Measurements from ENCODE around the gene FMNL1. TPM values are rescaled to one million over a fixed set of nuclear protein-coding genes. Genes with fewer than 3 reads are reported as not detected.

Gene FMNL1
- total RNA-seq, 1 donor from 2014 or later: 1.1 TPM

DNA sequence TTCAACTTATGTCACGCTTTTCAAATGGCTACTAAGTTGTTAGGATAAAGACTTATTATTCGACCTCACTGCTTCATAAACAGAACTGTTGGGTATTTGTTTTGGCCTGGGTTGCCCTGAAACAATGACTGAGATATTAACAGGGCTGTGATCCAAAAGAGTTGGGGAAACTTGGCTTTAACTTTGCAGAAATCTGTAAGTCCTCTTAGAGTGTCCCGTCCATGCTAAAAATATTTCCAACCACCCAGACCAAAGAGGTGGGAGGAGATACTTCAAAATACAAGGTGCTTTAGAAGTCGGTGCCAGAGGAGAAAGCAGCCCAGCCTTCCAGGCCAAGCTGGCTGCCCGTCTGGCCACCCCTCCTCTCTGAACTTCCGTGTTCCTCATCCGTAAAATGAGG is 56.3 kb downstream of the FMNL1 start:
- DNase-seq (ENCODE audit: low read depth, low spot score): no peak

- DNase-seq (ENCODE audit: low read depth, low spot score): no peak
Observed at GRCh38 chr17:45279898-45280297, 58.2 kb downstream of the FMNL1 start.

GRCh38 chr17:45282683-45283644 is 61.3 kb downstream of the FMNL1 start:
- DNase-seq (ENCODE audit: low read depth, low spot score): no peak

DNA sequence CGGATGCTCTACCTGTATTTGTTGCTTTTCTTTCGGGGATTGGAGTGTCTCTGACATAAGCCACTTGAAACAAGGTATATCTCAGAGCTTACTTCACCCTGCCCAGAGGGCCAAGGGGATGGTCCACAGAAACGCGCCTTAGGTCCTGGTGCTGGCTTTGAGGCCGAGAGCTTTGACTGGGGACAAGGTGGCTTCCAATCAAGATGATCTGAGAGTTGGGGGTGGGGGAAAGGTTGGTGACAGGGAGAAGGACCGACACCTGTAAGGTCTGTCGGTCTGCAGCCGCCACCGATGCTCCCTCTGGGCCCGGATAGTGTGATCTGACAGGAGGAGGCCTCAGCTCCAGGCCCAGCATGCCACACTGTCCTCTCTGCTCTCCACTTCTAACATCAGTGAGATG is 62.0 kb downstream of the FMNL1 start:
- DNase-seq (ENCODE audit: low read depth, low spot score): no peak

DNA sequence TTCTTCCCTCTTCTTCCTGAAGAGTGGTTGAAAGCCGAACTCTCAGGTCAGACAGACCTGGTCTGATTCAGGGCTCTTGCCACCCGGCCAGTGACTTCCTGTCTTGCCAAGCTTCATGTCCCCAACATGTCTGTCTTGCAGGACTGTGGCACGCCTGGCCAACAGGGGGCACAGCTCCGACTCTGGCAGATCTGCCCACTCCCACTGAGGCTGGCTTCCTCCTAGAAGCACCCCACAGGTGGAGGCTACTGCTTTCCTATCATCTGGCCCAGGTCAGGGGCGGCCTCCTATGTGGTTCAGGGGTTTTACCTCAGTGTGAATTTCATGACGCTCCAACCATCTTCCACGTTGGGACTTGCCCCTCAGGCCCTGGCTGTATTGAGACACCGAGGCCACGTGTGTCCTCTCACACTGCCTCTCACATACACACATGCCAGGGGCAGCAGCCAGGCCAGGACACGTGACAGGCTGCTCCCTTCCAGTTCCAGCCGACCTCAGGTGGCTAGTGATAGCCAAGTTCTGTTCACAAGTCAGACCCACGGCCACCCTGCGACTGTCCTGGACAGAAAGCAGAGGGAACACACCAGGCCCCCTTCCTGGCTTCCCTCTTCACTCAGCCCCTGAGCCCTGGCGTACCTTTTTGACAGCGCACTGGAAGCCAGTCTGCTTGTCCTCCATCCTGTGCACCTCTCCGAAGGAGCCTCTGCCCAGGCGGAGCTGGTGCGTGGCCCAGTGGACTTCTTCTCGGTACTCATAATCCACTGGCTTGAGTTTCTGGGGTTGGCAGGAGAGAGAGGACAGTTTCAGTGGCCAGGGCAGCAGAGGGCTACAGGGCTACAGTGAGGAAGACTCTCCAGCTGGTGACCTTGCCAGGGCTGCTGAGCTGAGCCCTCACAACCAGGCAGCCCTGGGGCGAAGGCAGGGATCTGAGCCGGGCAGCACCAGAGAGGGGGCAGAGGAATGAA is 62.8 kb downstream of the FMNL1 start:
- no peak for DNase-seq (ENCODE audit: low read depth, low spot score)

GRCh38 chr17:45286286-45286685 is 64.6 kb downstream of the FMNL1 start:
- no peak for DNase-seq (ENCODE audit: low read depth, low spot score)

DNA sequence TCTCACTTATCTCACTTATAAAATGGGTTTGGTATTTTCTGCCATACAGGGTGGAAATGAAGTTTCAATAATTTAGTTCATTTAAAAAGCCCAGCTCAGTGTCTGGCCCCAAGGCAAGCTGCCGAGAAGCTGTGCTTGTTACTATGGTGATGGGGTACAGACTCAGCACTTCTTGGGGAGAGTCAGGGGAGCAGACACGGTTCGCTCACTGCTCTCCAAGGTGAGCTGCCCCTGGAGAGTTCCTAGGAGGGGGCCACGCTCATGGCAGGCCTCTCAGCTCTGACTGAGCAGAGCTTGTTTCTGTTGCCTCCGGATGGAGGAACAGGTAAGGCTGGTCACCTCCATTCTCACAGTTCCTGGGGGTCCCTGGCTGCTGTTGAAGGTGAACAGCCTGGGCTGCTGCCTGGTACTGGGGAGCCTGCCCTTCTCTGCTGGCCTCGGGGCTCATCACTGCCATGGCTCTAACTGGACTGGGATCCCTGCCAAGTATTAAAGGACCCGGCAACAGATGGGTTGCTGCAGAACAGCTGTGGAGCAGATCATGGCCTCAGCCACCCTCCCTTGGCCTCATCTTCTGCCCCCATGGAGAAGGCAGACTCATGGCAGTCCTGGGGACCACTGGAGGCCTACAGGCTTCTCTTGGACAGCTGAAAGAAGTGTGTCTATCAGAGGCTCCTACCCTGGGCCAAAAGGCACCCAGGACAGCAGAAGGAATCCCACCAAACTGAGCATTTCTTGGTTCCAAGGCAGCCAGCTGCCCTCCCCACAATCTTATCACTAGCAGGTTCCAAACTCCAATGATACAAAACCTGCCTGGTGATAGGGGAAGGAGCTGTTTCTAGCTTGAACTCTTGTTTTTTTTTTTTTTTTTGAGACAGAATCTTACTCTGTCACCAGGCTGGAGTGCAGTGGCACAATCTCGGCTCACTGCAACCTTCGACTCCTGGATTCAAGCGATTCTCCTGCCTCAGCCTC is 66.1 kb downstream of the FMNL1 start:
- no peak for DNase-seq (ENCODE audit: low read depth, low spot score)

- no peak for DNase-seq (ENCODE audit: low read depth, low spot score)
Observed at GRCh38 chr17:45288825-45289224, 67.1 kb downstream of the FMNL1 start.

- DNase-seq (ENCODE audit: low read depth, low spot score): no peak
Observed at GRCh38 chr17:45289301-45290268, 67.9 kb downstream of the FMNL1 start.

- no peak for DNase-seq (ENCODE audit: low read depth, low spot score)
Observed at GRCh38 chr17:45290269-45290765, 68.6 kb downstream of the FMNL1 start.

- no peak for DNase-seq (ENCODE audit: low read depth, low spot score)
Observed at GRCh38 chr17:45291171-45291805, 69.6 kb downstream of the FMNL1 start.

DNA sequence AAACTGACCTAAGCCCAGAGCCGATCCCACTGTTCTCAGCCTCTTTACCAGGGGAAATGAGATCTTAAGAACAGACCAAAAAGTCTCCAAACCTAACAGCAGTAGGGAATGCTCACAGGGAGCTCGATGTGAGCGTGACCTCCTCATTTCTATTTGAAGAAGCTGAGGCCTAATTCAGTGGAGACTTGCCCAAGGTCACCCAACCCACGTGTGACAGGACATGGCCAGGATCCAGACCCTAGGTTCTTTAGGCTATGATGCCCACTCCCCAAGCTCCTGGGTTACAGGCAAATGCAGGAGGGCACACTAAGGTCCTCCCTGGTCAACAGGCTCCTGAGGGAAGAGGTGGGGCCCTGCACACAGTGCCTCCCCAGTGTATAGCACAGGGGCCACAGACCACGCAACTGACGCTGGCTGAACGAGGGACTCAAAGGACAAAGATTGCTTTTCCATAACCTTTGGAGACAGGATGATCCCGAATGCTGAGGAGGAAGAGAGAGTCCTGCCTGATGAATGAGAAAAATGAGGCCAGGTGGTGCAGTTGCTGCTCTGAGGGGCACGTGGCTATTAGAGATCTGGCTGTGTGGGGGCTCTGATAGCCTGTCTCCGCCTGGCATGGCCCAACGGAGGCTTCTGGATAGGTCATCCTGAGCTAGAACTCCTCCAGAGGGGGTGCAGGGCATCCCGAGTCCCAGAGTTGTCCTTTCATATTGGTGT is 71.2 kb downstream of the FMNL1 start:
- no peak for DNase-seq (ENCODE audit: low read depth, low spot score)

- DNase-seq (ENCODE audit: low read depth, low spot score): peak; percentile 80
Observed at GRCh38 chr17:45293413-45294211, 71.9 kb downstream of the FMNL1 start.

DNA sequence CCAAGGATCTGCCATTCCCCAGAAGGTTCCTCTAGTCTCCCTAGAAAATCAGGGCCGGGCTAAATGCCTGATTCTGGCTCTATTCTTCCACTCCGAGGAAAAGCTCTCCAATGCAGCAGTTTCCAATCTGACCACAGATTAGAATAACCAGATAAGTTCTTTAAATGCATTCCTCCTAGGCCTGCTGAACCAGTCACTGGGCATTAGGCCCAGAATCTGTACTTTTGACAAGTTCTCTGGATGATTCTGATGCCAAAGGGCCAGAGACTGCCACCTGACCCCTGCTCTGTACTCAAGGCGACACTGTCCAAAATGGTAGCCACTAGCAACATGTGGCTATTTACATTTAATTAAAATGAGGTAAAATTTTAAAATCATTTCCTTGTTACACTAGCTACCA is 72.8 kb downstream of the FMNL1 start:
- DNase-seq (ENCODE audit: low read depth, low spot score): peak; percentile 32

GRCh38 chr17:45296003-45296832 is 74.5 kb downstream of the FMNL1 start:
- DNase-seq (ENCODE audit: low read depth, low spot score): peak; percentile 33

GRCh38 chr17:45296833-45297124 is 75.1 kb downstream of the FMNL1 start:
- no peak for DNase-seq (ENCODE audit: low read depth, low spot score)
